Gastrocnemius medialis (tissue), 4 donors: ENCODE data around the gene PPM1J. TPM values are rescaled to one million over a fixed set of nuclear protein-coding genes. Genes with fewer than 3 reads are reported as not detected.

ENCODE experiments used
- ATAC-seq, 2 donors: fragments of 150-250 bp; one replicate each; pipeline ENCODE4 v1.9.1; 2016
- DNase-seq, 2 donors: peaks; one replicate each; pipeline ENCODE4 v3.0.0-alpha.2; 2019
- H3K27ac ChIP-seq, 4 donors: fragments of 200-600 bp; sonication (generic); 1 replicate in 1 of 4; 2 replicates in 3 of 4; pipeline ENCODE4 v1.5.1; 2016 to 2018; ENCODE audit warnings: mild to moderate bottlenecking in 2 of 4, moderate library complexity in 1 of 4
- H3K27me3 ChIP-seq, 3 donors: fragments of 200-600 bp; sonication (generic) in 2 of 3; 1 replicate in 1 of 3; 2 replicates in 2 of 3; pipeline versions ENCODE4 v1.5.1 to v1.6.0; 2016 to 2019; ENCODE audit warnings: mild to moderate bottlenecking in 1 of 3, moderate library complexity in 1 of 3
- H3K36me3 ChIP-seq, 2 donors: fragments of 200-600 bp; sonication (generic) in 1 of 2; one replicate each; pipeline ENCODE4 v1.5.1; 2017 to 2018
- H3K4me1 ChIP-seq, 2 donors: fragments of 200-600 bp; sonication (generic) in 1 of 2; one replicate each; pipeline ENCODE4 v1.5.1; 2016 to 2017; ENCODE audit warnings: mild to moderate bottlenecking in 2 of 2
- H3K4me3 ChIP-seq, 4 donors: fragments of 200-600 bp; sonication (generic) in 3 of 4; 1 replicate in 1 of 4; 2 replicates in 3 of 4; pipeline ENCODE4 v1.5.1; 2016 to 2019; ENCODE audit warnings: mild to moderate bottlenecking in 2 of 4
- H3K9me3 ChIP-seq, 3 donors: fragments of 200-600 bp; sonication (generic) in 2 of 3; 1 replicate in 1 of 3; 2 replicates in 2 of 3; pipeline ENCODE4 v1.5.1; 2016 to 2019
- CTCF ChIP-seq, 5 experiments: fragments of 450-650 bp in 3 of 5; fragments of 200-600 bp in 2 of 5; sonication (generic) in 2 of 5; IDR thresholded peaks in 4 of 5; conservative IDR thresholded peaks in 1 of 5; 1 replicate in 4 of 5; 2 replicates in 1 of 5; pipeline ENCODE4 v1.5.1; 2016 to 2019; ENCODE audit warnings: antibody characterized with exemption in 5 of 5, mild to moderate bottlenecking in 3 of 5, moderate library complexity in 3 of 5
- POLR2A ChIP-seq, 2 donors: fragments of 450-650 bp; IDR thresholded peaks; one replicate each; pipeline ENCODE4 v1.6.1; 2017; ENCODE audit warnings: antibody characterized with exemption in 2 of 2, mild to moderate bottlenecking in 2 of 2, moderate library complexity in 2 of 2
- in situ Hi-C, 4 donors: fragments of 200-750 bp; cut with MboI; loops; one replicate each; pipeline versions ENCODE4 v1.15.0 to v1.8.0; 2017; ENCODE audit warnings: low sequenced_read_pairs in 4 of 4
- intact Hi-C: fragments of 100-400 bp; cut with DNase I; formaldehyde crosslinking; loops from one replicate; pipeline ENCODE4 v1.15.1; 2023; ENCODE audit warnings: low total_unique reads
- total RNA-seq, 4 donors: library from RNA; depleted of rRNA; stranded (reverse); fragments of >200 nt; gene quantifications; one replicate each; pipeline versions ENCODE4 v1.1.0 to v1.2.3, GENCODE V29; 2016

Gene PPM1J
- total RNA-seq = 1 to 10 TPM; 4.2 to 5.4 (median 4.8) TPM

GRCh38 chr1:112715264-112716053 lies at the start of gene PPM1J:
PPM1J (minus strand) TSS chr1:112715332; CDS start chr1:112715301, 31 bp downstream.
- DNase-seq = peak; percentile 93 to 96
- H3K36me3 ChIP-seq = no peaks in the 10 kb centered on the region
- peaks cover 0 to 6% (median 0%) of the 10 kb centered on the region in 3 donors for H3K27me3 ChIP-seq
- peak within 1 kb of the TSS; percentile 84 to 93 (median 92) for H3K27ac ChIP-seq
- peak; percentile 59 to 78 for ATAC-seq
- TF ChIP-seq POLR2A (IDR thresholded peaks at IDR 0.05) (peak in 1 of 2 donors; percentile 69), CTCF (IDR thresholded peaks at IDR 0.05 in 4 of 5, conservative IDR thresholded peaks at IDR 0.05 in 1 of 5) (no peak)
- H3K4me3 ChIP-seq = peak within 1 kb of the TSS; percentile 75 to 96 (median 82)
- in situ Hi-C loops = loop anchor here (5.0 to 25.0 kb wide), 7 partner anchors 87 to 672 kb away; partner anchors contain the start of genes CTTNBP2NL (in 2 of the 4), LRIG2 (in 1 of the 4) and MAGI3 (in 1 of the 4)
- intact Hi-C loops = loop anchor here (1.0 to 5.0 kb wide), 8 partner anchors 89 to 963 kb away; partner anchors contain the start of genes CAPZA1, LRIG2 and ST7L
- H3K4me1 ChIP-seq = peaks cover 20 to 22% of the 10 kb centered on the region in 2 donors
- no peaks in the 10 kb centered on the region for H3K9me3 ChIP-seq

GRCh38 chr1:112762541-112763500 lies 47.7 kb upstream of the PPM1J start:
- in situ Hi-C loops = no loop called here
- Histone ChIP-seq H3K4me1 (peaks cover 0 to 4% of the 10 kb centered on the region in 2 donors), H3K36me3 (no peaks in the 10 kb centered on the region), H3K27ac (no peak overlapping the region), H3K27me3 (no peaks in the 10 kb centered on the region), H3K9me3 (no peaks in the 10 kb centered on the region), H3K4me3 (no peak overlapping the region)
- no peak for ATAC-seq
- TF ChIP-seq CTCF (IDR thresholded peaks at IDR 0.05 in 4 of 5, conservative IDR thresholded peaks at IDR 0.05 in 1 of 5) (no peak), POLR2A (IDR thresholded peaks at IDR 0.05) (no peak)
- intact Hi-C loops = no loop called here
- DNase-seq = no peak

GRCh38 chr1:112761714-112762480 lies 46.8 kb upstream of the PPM1J start:
- ATAC-seq = no peak
- in situ Hi-C loops = no loop called here

More at GRCh38 chr1:112761714-112762480, 46.8 kb upstream of the PPM1J start:
- TF ChIP-seq POLR2A (IDR thresholded peaks at IDR 0.05) (no peak), CTCF (IDR thresholded peaks at IDR 0.05 in 4 of 5, conservative IDR thresholded peaks at IDR 0.05 in 1 of 5) (no peak)
- intact Hi-C loops = no loop called here
- no peaks in the 10 kb centered on the region for H3K36me3 ChIP-seq
- DNase-seq = no peak
- H3K27me3 ChIP-seq = no peaks in the 10 kb centered on the region
- no peak overlapping the region for H3K27ac ChIP-seq
- H3K4me1 ChIP-seq = peaks cover 0 to 4% of the 10 kb centered on the region in 2 donors
- H3K4me3 ChIP-seq = no peak overlapping the region
- no peaks in the 10 kb centered on the region for H3K9me3 ChIP-seq
